ENCODE data around the gene CLCA2. TPM values are rescaled to one million over a fixed set of nuclear protein-coding genes. Genes with fewer than 3 reads are reported as not detected.

The CLCA2 gene
- total and polyA plus RNA-seq, 2 experiments from 2014 or later, result not detected

- Mint-ChIP-seq H3K4me3 (no peak overlapping the region), H3K9me3 (no peaks in the 10 kb centered on the region), H3K27me3 (ENCODE audit: insufficient read depth, low read depth, poor library complexity) (no peaks in the 10 kb centered on the region), H3K4me1 (no peaks in the 10 kb centered on the region), H3K36me3 (ENCODE audit: low read depth) (no peaks in the 10 kb centered on the region), H3K27ac (no peak overlapping the region)
- H3K4me1 ChIP-seq (ENCODE audit: insufficient read depth), result no peaks in the 10 kb centered on the region
- H3K27me3 ChIP-seq (ENCODE audit: insufficient read depth), result no peaks in the 10 kb centered on the region
- peak overlapping the region; percentile 3 for H2AFZ ChIP-seq
- H3K27ac ChIP-seq (ENCODE audit: low read depth), result no peak overlapping the region
- H3K4me3 ChIP-seq, result no peak overlapping the region
- DNase-seq (ENCODE audit: low spot score) (no peak), ATAC-seq (no peak)
- TF ChIP-seq ZNF114 (CRISPR knock-in tag; IDR thresholded peaks at IDR 0.05) (no peak), NANOG (IDR thresholded peaks at IDR 0.05; ENCODE audit: borderline replicate concordance) (no peak), EZH2phosphoT487 (IDR thresholded peaks at IDR 0.05; ENCODE audit: unreplicated experiment) (no peak), ETS1 (IDR thresholded peaks at IDR 0.05) (no peak), JUNB (IDR thresholded peaks at IDR 0.05; ENCODE audit: unreplicated experiment) (no peak), ZNF331 (CRISPR knock-in tag; IDR thresholded peaks at IDR 0.05; ENCODE audit: low read depth) (no peak), EZH2 (IDR thresholded peaks at IDR 0.05; ENCODE audit: low read depth, unreplicated experiment) (no peak), ZNF462 (CRISPR knock-in tag; IDR thresholded peaks at IDR 0.05) (no peak), STAT1 (IDR thresholded peaks at IDR 0.05; ENCODE audit: unreplicated experiment) (no peak), POLR2AphosphoS5 (IDR thresholded peaks at IDR 0.05; ENCODE audit: low read depth) (no peak), CREB1 (CRISPR knock-in tag; IDR thresholded peaks at IDR 0.05; ENCODE audit: low read depth) (no peak)
- TF ChIP-seq, protein P1, sequence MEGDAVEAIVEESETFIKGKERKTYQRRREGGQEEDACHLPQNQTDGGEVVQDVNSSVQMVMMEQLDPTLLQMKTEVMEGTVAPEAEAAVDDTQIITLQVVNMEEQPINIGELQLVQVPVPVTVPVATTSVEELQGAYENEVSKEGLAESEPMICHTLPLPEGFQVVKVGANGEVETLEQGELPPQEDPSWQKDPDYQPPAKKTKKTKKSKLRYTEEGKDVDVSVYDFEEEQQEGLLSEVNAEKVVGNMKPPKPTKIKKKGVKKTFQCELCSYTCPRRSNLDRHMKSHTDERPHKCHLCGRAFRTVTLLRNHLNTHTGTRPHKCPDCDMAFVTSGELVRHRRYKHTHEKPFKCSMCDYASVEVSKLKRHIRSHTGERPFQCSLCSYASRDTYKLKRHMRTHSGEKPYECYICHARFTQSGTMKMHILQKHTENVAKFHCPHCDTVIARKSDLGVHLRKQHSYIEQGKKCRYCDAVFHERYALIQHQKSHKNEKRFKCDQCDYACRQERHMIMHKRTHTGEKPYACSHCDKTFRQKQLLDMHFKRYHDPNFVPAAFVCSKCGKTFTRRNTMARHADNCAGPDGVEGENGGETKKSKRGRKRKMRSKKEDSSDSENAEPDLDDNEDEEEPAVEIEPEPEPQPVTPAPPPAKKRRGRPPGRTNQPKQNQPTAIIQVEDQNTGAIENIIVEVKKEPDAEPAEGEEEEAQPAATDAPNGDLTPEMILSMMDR (conservative IDR thresholded peaks at IDR 0.05; ENCODE audit: low read depth in 2 of 2), result no peak
- TF ChIP-seq, protein P2, sequence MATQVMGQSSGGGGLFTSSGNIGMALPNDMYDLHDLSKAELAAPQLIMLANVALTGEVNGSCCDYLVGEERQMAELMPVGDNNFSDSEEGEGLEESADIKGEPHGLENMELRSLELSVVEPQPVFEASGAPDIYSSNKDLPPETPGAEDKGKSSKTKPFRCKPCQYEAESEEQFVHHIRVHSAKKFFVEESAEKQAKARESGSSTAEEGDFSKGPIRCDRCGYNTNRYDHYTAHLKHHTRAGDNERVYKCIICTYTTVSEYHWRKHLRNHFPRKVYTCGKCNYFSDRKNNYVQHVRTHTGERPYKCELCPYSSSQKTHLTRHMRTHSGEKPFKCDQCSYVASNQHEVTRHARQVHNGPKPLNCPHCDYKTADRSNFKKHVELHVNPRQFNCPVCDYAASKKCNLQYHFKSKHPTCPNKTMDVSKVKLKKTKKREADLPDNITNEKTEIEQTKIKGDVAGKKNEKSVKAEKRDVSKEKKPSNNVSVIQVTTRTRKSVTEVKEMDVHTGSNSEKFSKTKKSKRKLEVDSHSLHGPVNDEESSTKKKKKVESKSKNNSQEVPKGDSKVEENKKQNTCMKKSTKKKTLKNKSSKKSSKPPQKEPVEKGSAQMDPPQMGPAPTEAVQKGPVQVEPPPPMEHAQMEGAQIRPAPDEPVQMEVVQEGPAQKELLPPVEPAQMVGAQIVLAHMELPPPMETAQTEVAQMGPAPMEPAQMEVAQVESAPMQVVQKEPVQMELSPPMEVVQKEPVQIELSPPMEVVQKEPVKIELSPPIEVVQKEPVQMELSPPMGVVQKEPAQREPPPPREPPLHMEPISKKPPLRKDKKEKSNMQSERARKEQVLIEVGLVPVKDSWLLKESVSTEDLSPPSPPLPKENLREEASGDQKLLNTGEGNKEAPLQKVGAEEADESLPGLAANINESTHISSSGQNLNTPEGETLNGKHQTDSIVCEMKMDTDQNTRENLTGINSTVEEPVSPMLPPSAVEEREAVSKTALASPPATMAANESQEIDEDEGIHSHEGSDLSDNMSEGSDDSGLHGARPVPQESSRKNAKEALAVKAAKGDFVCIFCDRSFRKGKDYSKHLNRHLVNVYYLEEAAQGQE (IDR thresholded peaks at IDR 0.05; ENCODE audit: unreplicated experiment), result no peak
- H3K4me2 ChIP-seq, result no peak overlapping the region
- no peaks in the 10 kb centered on the region for H3K79me2 ChIP-seq (replicated peaks; ENCODE audit: insufficient read depth)
- H4K20me1 ChIP-seq (replicated peaks; ENCODE audit: insufficient read depth), result no peaks in the 10 kb centered on the region
- H3K36me3 ChIP-seq (ENCODE audit: insufficient read depth), result no peaks in the 10 kb centered on the region
- no peaks in the 10 kb centered on the region for H3K9me2 ChIP-seq (ENCODE audit: insufficient read depth)
- H3F3A ChIP-seq (replicated peaks; ENCODE audit: low read depth), result no peaks in the 10 kb centered on the region
These were observed 5.9 kb downstream of the CLCA2 start for GRCh38 chr1:86429835-86430234.

Data from GM23338 (cell line).